Ascending aorta (tissue), 2 donors: ENCODE measurements around the gene LRIF1. TPM values are rescaled to one million over a fixed set of nuclear protein-coding genes. Genes with fewer than 3 reads are reported as not detected.

Experiments used
- DNase-seq, 2 donors: peaks; one replicate each; pipeline ENCODE4 v3.0.0-alpha.2; 2019; ENCODE audit warnings: low spot score in 2 of 2
- H3K27ac ChIP-seq, 2 donors: fragments of 200-600 bp; sonication (generic); one replicate each; pipeline ENCODE4 v1.5.1; 2016 to 2017; ENCODE audit warnings: mild to moderate bottlenecking in 1 of 2
- H3K27me3 ChIP-seq: fragments of 200-600 bp; sonication (generic); one replicate; pipeline ENCODE4 v1.5.1; 2017
- H3K36me3 ChIP-seq, 2 donors: fragments of 200-600 bp; sonication (generic); one replicate each; pipeline ENCODE4 v1.5.1; 2016
- H3K4me1 ChIP-seq, 2 donors: fragments of 200-600 bp; sonication (generic); one replicate each; pipeline ENCODE4 v1.5.1; 2016 to 2017; ENCODE audit warnings: mild to moderate bottlenecking in 1 of 2
- H3K4me3 ChIP-seq, 2 donors: fragments of 200-600 bp; sonication (generic); one replicate each; pipeline ENCODE4 v1.5.1; 2016 to 2017; ENCODE audit warnings: mild to moderate bottlenecking in 1 of 2
- H3K9me3 ChIP-seq, 2 donors: fragments of 200-600 bp; sonication (generic); one replicate each; pipeline ENCODE4 v1.5.1; 2016
- intact Hi-C: fragments of 100-400 bp; cut with DNase I; formaldehyde crosslinking; loops from one replicate; pipeline ENCODE4 v1.15.1; 2023
- total RNA-seq: library from RNA; depleted of rRNA; stranded (reverse); fragments of >200 nt; gene quantifications from one replicate; pipeline ENCODE4 v1.1.0, GENCODE V29; 2016
- TF ChIP-seq, protein P1 (sequence below), 3 experiments: fragments of 200-600 bp in 2 of 3; fragments of 450-650 bp in 1 of 3; sonication (generic) in 2 of 3; IDR thresholded peaks; one replicate each; pipeline ENCODE4 v1.5.1; 2016 to 2019; ENCODE audit warnings: antibody characterized with exemption in 3 of 3, mild to moderate bottlenecking in 1 of 3, moderate library complexity in 1 of 3

The LRIF1 gene
- total RNA-seq, 1 donor from 2014 or later, result 3.5 TPM

DNA sequence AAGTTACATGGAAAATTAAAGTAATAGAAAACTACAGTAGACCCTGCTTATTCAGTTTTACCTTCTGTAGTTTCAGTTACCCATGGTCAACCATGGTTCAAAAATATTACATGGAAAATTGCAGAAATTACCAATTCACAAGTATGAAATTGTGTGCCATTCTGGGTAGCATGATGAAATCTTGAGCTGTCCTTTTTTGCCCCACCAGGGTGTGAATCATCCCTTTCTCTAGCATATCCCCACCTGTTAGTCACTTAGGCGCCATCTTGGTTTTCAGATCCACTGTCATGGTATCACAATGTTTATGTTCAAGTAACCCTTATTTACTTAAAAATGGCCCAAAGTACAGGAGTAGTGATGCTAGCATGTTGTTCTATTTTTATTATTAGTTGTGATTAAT, 3.5 kb upstream of the LRIF1 start:
- H3K9me3 ChIP-seq, result peaks cover 0 to 23% of the 10 kb centered on the region in 2 donors
- no peaks in the 10 kb centered on the region for H3K27me3 ChIP-seq
- H3K36me3 ChIP-seq, result no peaks in the 10 kb centered on the region
- intact Hi-C loops, result loop anchor here (10.0 kb wide), 2 partner anchors 478 to 632 kb away; partner anchors contain the start of genes ATP5PB, RBM15 and WDR77
- no peak for DNase-seq
- H3K4me3 ChIP-seq, result no peak overlapping the region
- no peak overlapping the region for H3K27ac ChIP-seq
- no peaks in the 10 kb centered on the region for H3K4me1 ChIP-seq
- TF ChIP-seq, protein P1, sequence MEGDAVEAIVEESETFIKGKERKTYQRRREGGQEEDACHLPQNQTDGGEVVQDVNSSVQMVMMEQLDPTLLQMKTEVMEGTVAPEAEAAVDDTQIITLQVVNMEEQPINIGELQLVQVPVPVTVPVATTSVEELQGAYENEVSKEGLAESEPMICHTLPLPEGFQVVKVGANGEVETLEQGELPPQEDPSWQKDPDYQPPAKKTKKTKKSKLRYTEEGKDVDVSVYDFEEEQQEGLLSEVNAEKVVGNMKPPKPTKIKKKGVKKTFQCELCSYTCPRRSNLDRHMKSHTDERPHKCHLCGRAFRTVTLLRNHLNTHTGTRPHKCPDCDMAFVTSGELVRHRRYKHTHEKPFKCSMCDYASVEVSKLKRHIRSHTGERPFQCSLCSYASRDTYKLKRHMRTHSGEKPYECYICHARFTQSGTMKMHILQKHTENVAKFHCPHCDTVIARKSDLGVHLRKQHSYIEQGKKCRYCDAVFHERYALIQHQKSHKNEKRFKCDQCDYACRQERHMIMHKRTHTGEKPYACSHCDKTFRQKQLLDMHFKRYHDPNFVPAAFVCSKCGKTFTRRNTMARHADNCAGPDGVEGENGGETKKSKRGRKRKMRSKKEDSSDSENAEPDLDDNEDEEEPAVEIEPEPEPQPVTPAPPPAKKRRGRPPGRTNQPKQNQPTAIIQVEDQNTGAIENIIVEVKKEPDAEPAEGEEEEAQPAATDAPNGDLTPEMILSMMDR (IDR thresholded peaks at IDR 0.05), result no peak

GRCh38 chr1:110964455-110964903, 757 bp upstream of the LRIF1 start:
- no peak for DNase-seq
- H3K9me3 ChIP-seq, result peaks cover 0 to 30% of the 10 kb centered on the region in 2 donors
- H3K27ac ChIP-seq, result peak overlapping the region; percentile 63 to 94

GRCh38 chr1:110962892-110963690, 631 bp downstream of the LRIF1 start:
- H3K36me3 ChIP-seq, result peaks cover 0 to 6% of the 10 kb centered on the region in 2 donors
- no peaks in the 10 kb centered on the region for H3K4me1 ChIP-seq
- TF ChIP-seq, protein P1 (IDR thresholded peaks at IDR 0.05), result no peak
- peaks cover 0 to 43% of the 10 kb centered on the region in 2 donors for H3K9me3 ChIP-seq
- peak overlapping the region; percentile 92 to 94 for H3K27ac ChIP-seq
- intact Hi-C loops, result loop anchor here (10.0 kb wide), 2 partner anchors 482 to 628 kb away; partner anchors contain the start of genes ATP5PB, RBM15 and WDR77
- no peaks in the 10 kb centered on the region for H3K27me3 ChIP-seq
- peak in 1 of 2 donors; percentile 71 for DNase-seq
- peak overlapping the region; percentile 52 to 73 for H3K4me3 ChIP-seq

More at GRCh38 chr1:110964455-110964903, 757 bp upstream of the LRIF1 start:
- H3K4me1 ChIP-seq, result no peaks in the 10 kb centered on the region
- TF ChIP-seq, protein P1 (IDR thresholded peaks at IDR 0.05), result no peak
- no peaks in the 10 kb centered on the region for H3K27me3 ChIP-seq
- peak overlapping the region; percentile 52 to 73 for H3K4me3 ChIP-seq
- intact Hi-C loops, result loop anchor here (10.0 kb wide), 2 partner anchors 480 to 630 kb away; partner anchors contain the start of genes ATP5PB, RBM15 and WDR77
- H3K36me3 ChIP-seq, result no peaks in the 10 kb centered on the region

- TF ChIP-seq, protein P1 (IDR thresholded peaks at IDR 0.05), result no peak
- H3K4me1 ChIP-seq, result no peaks in the 10 kb centered on the region
- H3K4me3 ChIP-seq, result no peak overlapping the region
- intact Hi-C loops, result loop anchor here (10.0 kb wide), 2 partner anchors 483 to 627 kb away; partner anchors contain the start of genes ATP5PB, RBM15 and WDR77
- peaks cover 0 to 6% of the 10 kb centered on the region in 2 donors for H3K36me3 ChIP-seq
- H3K9me3 ChIP-seq, result peaks cover 0 to 53% of the 10 kb centered on the region in 2 donors
- no peaks in the 10 kb centered on the region for H3K27me3 ChIP-seq
- DNase-seq, result no peak
- H3K27ac ChIP-seq, result no peak overlapping the region
These were observed 1.8 kb downstream of the LRIF1 start for GRCh38 chr1:110961902-110962301.

DNA sequence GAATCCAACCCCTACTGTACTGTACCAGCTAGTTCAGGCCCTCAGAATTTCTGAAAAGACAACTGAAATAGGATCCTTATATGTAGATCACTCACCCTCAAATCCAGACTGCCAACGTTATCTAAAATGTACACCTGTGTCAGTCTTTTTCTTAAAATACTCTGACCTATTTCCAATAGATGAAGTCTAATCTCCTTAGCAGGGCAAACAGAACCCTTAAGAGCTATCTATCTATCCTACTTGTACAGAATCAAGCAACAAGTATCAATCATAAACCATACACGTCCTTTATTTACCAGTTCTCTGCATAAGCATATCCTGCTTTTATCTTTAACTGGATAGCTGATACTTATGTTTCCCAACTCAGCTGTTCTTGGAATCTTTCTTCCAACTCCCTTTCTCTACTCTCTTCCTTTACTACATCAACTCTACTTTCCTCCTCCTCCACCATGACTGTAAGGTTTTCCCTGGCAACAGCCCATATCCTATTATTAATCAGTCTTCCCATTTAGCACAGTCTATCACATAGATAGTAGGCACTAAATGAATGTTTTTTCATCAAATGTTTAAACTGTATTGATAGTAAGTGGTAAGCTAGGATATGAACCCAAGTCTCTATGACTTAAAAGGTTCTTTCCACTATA, 2.8 kb downstream of the LRIF1 start:
- Histone ChIP-seq H3K9me3 (peaks cover 0 to 63% of the 10 kb centered on the region in 2 donors), H3K36me3 (peaks cover 0 to 6% of the 10 kb centered on the region in 2 donors), H3K27me3 (no peaks in the 10 kb centered on the region), H3K4me3 (no peak overlapping the region), H3K4me1 (no peaks in the 10 kb centered on the region), H3K27ac (no peak overlapping the region)
- DNase-seq, result no peak
- TF ChIP-seq, protein P1 (IDR thresholded peaks at IDR 0.05), result no peak
- intact Hi-C loops, result loop anchor here (10.0 kb wide), 2 partner anchors 484 to 626 kb away; partner anchors contain the start of genes ATP5PB, RBM15 and WDR77
